Stomach (tissue), 4 donors: ENCODE results near the gene NRP1.

ENCODE experiments used
- EP300 ChIP-seq: sonication (generic); formaldehyde crosslinking; IDR thresholded peaks from one replicate; pipeline ENCODE4 v1.6.1; 2017; ENCODE audit warnings: antibody characterized with exemption
- POLR2A ChIP-seq, 4 donors: fragments of 450-650 bp; IDR thresholded peaks; one replicate each; pipeline ENCODE4 v1.6.1; 2016; ENCODE audit warnings: antibody characterized with exemption in 4 of 4, control low read depth in 2 of 4, mild to moderate bottlenecking in 1 of 4, moderate library complexity in 1 of 4
- TF ChIP-seq, protein P1 (sequence below), 7 experiments: fragments of 450-650 bp in 4 of 7; fragments of 200-600 bp in 3 of 7; sonication (generic) in 3 of 7; IDR thresholded peaks; one replicate each; pipeline ENCODE4 v1.5.1; 2016 to 2019; ENCODE audit warnings: antibody characterized with exemption in 7 of 7, control low read depth in 2 of 7, mild to moderate bottlenecking in 1 of 7

DNA sequence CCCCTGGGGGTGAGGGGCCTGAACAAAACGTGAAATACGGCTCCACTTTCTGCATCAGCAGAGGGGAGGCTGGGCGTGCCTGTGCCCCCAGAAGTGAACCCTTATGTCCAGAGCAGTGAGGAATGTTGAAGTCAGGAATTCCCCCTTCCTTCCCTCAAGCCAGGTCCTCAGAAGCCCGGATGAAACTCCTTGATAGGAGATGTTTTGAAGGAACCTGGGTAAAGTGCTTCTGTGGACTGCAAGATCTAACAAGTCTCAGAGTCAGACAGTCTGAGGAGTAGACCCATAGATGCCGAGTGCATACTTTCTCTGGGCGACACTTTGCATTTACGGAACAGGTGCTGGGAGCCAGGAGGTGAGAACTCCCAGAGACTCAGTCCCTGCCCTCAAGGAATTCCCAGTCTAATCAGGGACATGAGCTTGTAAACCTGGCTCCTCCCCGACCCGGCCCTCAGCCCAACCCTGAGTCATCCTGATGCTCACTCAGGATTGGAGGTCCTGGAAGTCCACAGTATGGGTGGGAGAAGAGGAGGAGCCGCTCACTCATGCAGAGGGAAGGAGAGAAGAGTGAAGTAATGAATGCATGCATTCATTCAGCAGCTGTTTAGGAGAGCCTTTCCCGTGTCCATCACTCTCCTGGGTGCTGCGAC lies 197.0 kb downstream of the NRP1 start:
- TF ChIP-seq, protein P1, sequence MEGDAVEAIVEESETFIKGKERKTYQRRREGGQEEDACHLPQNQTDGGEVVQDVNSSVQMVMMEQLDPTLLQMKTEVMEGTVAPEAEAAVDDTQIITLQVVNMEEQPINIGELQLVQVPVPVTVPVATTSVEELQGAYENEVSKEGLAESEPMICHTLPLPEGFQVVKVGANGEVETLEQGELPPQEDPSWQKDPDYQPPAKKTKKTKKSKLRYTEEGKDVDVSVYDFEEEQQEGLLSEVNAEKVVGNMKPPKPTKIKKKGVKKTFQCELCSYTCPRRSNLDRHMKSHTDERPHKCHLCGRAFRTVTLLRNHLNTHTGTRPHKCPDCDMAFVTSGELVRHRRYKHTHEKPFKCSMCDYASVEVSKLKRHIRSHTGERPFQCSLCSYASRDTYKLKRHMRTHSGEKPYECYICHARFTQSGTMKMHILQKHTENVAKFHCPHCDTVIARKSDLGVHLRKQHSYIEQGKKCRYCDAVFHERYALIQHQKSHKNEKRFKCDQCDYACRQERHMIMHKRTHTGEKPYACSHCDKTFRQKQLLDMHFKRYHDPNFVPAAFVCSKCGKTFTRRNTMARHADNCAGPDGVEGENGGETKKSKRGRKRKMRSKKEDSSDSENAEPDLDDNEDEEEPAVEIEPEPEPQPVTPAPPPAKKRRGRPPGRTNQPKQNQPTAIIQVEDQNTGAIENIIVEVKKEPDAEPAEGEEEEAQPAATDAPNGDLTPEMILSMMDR (IDR thresholded peaks at IDR 0.05), result no peak
- no peak for TF ChIP-seq POLR2A (IDR thresholded peaks at IDR 0.05)
- no peak for TF ChIP-seq EP300
